ENCODE results near the gene ANKDD1A. TPM values are rescaled to one million over a fixed set of nuclear protein-coding genes. Genes with fewer than 3 reads are reported as not detected.

The ANKDD1A gene
- 3.3 and 4.7 TPM in 2 replicates for total RNA-seq (2014; rRNA removed; shearing (Covaris generic); ENCODE audit: low replicate concordance)

DNA sequence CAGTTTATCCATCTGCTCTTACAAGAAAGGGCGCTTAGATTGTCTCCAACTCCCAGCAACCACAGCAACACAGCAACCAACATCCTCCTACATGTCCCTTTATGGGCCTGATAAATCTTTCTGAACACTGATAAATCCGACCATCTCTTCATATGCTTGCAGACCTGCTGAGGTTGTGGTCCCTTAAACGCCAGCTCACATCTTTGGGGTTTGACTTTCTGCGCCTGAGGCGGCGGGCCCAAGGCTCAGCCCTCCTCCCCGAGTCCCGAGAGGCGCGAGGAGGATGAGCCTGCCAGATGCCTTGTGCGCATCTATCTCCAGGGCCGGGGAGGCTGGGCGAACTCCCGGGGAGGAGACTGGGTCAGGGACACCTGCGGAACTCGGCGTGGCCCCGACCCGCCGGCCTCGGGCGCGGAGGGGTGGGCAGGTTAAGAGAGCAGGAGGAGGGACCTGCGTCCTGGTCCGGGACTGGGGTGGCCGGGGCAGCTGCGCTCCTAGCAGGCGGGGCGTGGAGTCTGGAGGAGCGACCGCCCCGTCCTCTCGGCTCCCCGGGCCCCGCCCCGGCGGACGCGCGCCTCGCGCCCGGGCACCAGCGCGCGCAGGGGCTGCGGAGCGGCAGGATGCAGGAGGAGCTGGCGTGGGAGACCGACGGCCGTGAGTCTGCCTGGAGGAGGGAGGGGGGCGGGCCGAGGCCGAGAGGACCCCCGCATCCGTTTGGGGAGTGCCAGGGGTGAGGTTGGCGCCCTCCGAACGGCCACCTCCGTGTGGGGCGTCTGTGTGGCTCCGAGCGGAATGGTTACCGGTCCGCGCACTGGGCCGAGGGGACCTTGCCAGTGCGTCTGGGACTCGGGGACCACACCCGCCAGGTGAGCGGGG is at the start of gene ANKDD1A:
ANKDD1A (plus strand) TSS at position 592 of the 876 bp plus-strand sequence; CDS start at position 621, 29 bp downstream.
- no peaks in the 10 kb centered on the region for H3K27me3 ChIP-seq
- DNase-seq, result peak; percentile 64
- no peaks in the 10 kb centered on the region for H3K36me3 ChIP-seq
- H3K4me3 ChIP-seq, result peak within 1 kb of the TSS; percentile 53
- peaks cover 2% of the 10 kb centered on the region for H3K9me3 ChIP-seq

DNA sequence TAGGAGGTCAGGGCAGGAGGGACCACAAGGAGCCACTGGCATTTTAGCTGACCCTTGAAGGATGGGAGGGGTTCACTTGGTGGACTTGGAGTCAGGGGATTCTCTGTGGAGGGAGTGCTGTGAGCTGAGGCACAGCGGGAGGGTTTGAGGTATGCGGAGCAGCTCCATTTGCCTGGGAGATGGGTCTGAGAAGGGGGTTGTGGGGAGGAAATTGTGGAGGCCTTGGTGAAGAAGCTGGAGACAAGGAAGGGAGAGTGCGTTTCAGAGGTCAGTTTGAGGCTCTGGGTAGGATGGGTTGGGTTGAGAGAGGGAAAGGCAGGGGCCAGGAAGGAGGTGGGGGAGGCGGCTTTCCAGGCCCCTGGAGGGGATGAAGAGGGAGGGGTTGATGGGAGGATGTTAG is 49.7 kb upstream of the ANKDD1A start:
- peaks cover 45% of the 10 kb centered on the region for H3K36me3 ChIP-seq

DNA sequence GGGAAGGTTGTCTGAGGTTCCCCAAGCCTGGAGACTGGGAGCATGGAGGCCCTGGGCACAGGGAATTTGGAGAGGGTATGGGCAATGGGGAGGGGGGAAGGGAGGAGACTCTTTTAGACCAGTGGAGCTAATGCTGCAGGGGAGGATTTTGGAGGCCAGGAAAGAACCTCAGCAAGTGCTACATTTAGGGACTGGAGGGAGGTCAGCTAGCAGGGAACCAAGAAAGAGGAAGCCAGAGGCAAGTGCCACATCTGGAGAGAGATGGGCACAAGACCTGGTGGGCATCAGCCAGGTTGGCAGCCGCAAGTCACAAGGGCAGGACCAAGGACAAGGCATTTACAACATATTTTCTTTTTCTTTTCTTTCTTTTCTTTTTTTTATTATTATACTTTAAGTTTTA is 49.3 kb upstream of the ANKDD1A start:
- no peaks in the 10 kb centered on the region for H3K27me3 ChIP-seq
- H3K9me3 ChIP-seq, result no peaks in the 10 kb centered on the region
- H3K4me3 ChIP-seq, result no peak overlapping the region
- no peak for DNase-seq
- peaks cover 50% of the 10 kb centered on the region for H3K36me3 ChIP-seq

More for the DNA sequence above, 49.7 kb upstream of the ANKDD1A start:
- no peak for DNase-seq
- no peaks in the 10 kb centered on the region for H3K27me3 ChIP-seq
- H3K9me3 ChIP-seq, result no peaks in the 10 kb centered on the region
- no peak overlapping the region for H3K4me3 ChIP-seq

DNA sequence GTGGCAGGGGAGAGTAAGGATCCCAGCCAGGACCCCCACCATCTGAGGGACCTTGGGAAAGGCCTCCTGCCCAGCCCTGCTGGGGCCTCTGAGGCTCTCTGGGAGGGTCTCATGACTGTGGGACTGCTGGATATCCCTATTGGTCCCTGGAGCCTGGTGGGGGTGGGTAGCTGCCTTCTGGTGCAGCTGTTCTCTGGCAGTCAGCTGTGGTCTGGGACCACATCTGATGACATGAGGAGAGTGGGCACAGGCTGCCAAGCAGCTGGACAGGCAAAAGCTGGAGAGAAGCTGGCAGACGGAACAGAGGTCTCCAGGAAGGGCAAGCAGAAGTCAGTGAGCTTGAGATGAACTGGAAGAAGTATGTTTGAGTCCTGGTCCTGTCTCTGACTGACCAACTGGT is 47.6 kb upstream of the ANKDD1A start:
- H3K27me3 ChIP-seq, result no peaks in the 10 kb centered on the region
- peaks cover 47% of the 10 kb centered on the region for H3K36me3 ChIP-seq
- DNase-seq, result no peak
- H3K4me3 ChIP-seq, result no peak overlapping the region
- no peaks in the 10 kb centered on the region for H3K9me3 ChIP-seq

- H3K4me3 ChIP-seq, result no peak overlapping the region
- H3K27me3 ChIP-seq, result no peaks in the 10 kb centered on the region
- H3K9me3 ChIP-seq, result no peaks in the 10 kb centered on the region
- no peak for DNase-seq
- peaks cover 40% of the 10 kb centered on the region for H3K36me3 ChIP-seq
Observed at GRCh38 chr15:64865126-64865997, 46.3 kb upstream of the ANKDD1A start.

GRCh38 chr15:64865998-64866520 is 45.6 kb upstream of the ANKDD1A start:
- Histone ChIP-seq H3K9me3 (no peaks in the 10 kb centered on the region), H3K36me3 (peaks cover 34% of the 10 kb centered on the region), H3K4me3 (no peak overlapping the region), H3K27me3 (no peaks in the 10 kb centered on the region)
- DNase-seq, result peak; percentile 89

DNA sequence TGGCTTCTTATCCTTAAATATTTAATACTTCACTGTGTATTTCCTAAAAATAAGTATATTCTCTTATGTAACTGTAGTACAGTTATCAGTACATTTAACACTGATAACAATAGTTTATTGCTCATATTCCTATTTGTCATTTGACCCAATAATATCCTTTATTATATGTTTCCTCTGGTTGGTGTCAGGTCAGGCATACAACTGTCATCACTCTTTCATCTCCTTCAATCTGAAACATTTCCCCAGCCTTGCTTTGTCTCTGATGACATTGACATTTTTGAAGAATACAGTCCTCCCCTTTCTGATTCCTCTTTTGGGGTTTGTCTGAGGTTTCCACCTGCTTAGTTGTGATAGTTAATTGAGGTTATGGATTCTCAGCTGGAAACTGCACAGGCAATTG is 42.2 kb upstream of the ANKDD1A start:
- H3K27me3 ChIP-seq, result no peaks in the 10 kb centered on the region
- no peak overlapping the region for H3K4me3 ChIP-seq
- peaks cover 29% of the 10 kb centered on the region for H3K36me3 ChIP-seq
- DNase-seq, result no peak
- H3K9me3 ChIP-seq, result no peaks in the 10 kb centered on the region

- Histone ChIP-seq H3K9me3 (no peaks in the 10 kb centered on the region), H3K36me3 (peaks cover 21% of the 10 kb centered on the region), H3K4me3 (no peak overlapping the region), H3K27me3 (no peaks in the 10 kb centered on the region)
- no peak for DNase-seq
Observed at GRCh38 chr15:64870353-64870752, 41.3 kb upstream of the ANKDD1A start.

DNA sequence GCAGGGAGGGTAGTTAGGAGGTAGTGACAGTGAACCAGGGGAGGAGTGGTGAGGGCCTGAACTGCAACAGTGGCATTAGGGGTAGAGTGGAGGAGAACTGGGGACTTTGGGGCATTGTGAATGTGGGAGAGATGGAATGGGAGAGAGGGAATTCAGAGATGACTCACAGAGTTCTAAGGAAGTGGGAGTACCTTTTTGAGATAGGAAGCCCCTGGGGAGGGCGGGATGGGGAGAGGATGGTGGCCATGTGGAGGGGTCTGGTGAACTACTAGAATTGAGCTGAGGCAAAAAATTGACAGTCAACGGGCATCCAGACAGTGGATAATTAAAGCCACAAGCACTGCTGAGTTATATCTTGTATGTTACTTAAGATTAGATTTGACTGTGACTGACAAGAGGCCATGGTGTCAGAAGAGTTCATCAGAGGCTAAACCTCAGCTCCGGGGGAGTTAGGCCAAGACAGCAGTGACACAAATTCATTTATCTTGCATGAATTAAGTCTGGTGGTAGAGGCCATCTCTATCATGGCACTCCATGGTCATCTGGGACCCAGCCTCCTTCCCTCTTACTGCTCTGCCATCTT is 36.0 kb upstream of the ANKDD1A start:
- DNase-seq, result no peak
- H3K9me3 ChIP-seq, result no peaks in the 10 kb centered on the region
- no peak overlapping the region for H3K4me3 ChIP-seq
- H3K36me3 ChIP-seq, result no peaks in the 10 kb centered on the region; the same call in 1 of the 2 replicates
- no peaks in the 10 kb centered on the region for H3K27me3 ChIP-seq

- H3K4me3 ChIP-seq, result no peak overlapping the region
- DNase-seq, result peak; percentile 85
- H3K27me3 ChIP-seq, result no peaks in the 10 kb centered on the region
- no peaks in the 10 kb centered on the region for H3K36me3 ChIP-seq
- H3K9me3 ChIP-seq, result no peaks in the 10 kb centered on the region
Observed at GRCh38 chr15:64877435-64877834, 34.3 kb upstream of the ANKDD1A start.

- DNase-seq, result no peak
- H3K27me3 ChIP-seq, result no peaks in the 10 kb centered on the region
- no peaks in the 10 kb centered on the region for H3K36me3 ChIP-seq
- no peak overlapping the region for H3K4me3 ChIP-seq
- H3K9me3 ChIP-seq, result no peaks in the 10 kb centered on the region
Observed at GRCh38 chr15:64878705-64879104, 33.0 kb upstream of the ANKDD1A start.

- H3K9me3 ChIP-seq, result no peaks in the 10 kb centered on the region
- DNase-seq, result no peak
- no peaks in the 10 kb centered on the region; the same call in 1 of the 2 replicates for H3K27me3 ChIP-seq
- H3K4me3 ChIP-seq, result no peak overlapping the region
- no peaks in the 10 kb centered on the region for H3K36me3 ChIP-seq
Observed at GRCh38 chr15:64883100-64883581, 28.6 kb upstream of the ANKDD1A start.

- Histone ChIP-seq H3K4me3 (no peak overlapping the region), H3K36me3 (no peaks in the 10 kb centered on the region), H3K27me3 (no peaks in the 10 kb centered on the region; the same call in 1 of the 2 replicates), H3K9me3 (no peaks in the 10 kb centered on the region)
- DNase-seq, result peak; percentile 81
Observed at GRCh38 chr15:64883997-64884511, 27.6 kb upstream of the ANKDD1A start.

DNA sequence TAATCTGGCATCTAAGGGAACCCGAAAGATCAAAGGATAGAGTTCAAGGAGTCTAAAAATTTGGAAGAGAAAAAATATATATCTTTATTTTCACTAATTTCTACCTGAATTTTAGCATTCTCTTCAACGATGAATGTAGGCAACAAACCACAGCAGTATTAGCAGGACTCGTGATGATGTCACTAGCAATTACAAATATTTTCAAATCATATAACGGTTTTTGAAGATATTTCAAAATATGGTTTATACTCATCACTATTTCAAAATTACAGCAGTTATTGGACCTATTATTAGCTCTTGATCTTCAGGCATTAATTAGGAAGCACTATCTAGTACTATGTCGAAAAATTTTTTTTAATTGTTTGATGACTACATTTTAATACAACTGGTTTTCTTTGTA is 27.0 kb upstream of the ANKDD1A start:
- no peak for DNase-seq
- H3K4me3 ChIP-seq, result no peak overlapping the region
- H3K27me3 ChIP-seq, result no peaks in the 10 kb centered on the region; the same call in 1 of the 2 replicates
- H3K36me3 ChIP-seq, result no peaks in the 10 kb centered on the region
- no peaks in the 10 kb centered on the region for H3K9me3 ChIP-seq

- no peaks in the 10 kb centered on the region for H3K9me3 ChIP-seq
- DNase-seq, result no peak
- no peaks in the 10 kb centered on the region; the same call in 1 of the 2 replicates for H3K27me3 ChIP-seq
- no peak overlapping the region for H3K4me3 ChIP-seq
- H3K36me3 ChIP-seq, result no peaks in the 10 kb centered on the region
Observed at GRCh38 chr15:64888336-64888735, 23.4 kb upstream of the ANKDD1A start.

DNA sequence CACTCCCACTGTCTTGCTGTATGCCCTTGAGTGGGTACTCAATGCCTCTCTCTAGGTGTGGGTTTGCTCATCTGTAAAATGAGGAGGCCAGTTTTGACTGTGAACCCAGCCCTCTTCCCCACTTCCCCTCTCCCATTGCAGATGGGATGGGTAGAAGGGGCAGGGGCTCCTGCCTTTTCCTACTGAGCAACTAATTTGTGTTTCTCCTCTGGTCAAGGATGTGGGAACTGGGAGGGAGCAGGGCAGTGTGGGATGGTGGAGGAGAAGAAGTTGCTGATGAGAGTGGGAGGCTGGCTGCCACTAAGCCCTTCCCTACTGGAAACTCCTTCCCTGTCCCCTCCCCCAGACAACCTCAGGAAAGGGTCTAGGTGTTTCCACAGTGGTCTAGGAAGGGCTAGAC is 20.1 kb upstream of the ANKDD1A start:
- DNase-seq, result no peak
- Histone ChIP-seq H3K4me3 (no peak overlapping the region), H3K36me3 (no peaks in the 10 kb centered on the region), H3K9me3 (no peaks in the 10 kb centered on the region), H3K27me3 (no peaks in the 10 kb centered on the region)
